ENCODE results near the gene SGO2.

The SGO2 gene

DNA sequence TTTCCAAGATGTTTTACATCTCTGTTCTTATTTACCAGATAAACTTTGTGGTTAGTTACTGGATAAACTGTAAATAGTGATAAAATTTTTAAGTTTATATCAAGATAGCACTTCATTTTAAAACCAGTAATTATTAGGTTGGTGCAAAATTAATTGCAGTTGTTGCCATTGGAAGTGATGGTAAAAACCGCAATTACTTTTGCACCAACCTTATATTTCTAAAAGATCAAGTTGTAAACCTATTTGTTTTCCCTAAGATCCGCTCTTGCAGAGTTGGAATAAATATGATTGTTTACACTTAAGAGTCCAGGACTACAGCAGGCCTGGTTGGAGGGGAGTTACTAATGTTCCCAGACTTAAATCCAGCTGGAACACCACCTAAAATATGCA lies 59.3 kb downstream of the SGO2 start:
- peak overlapping the region; percentile 57 for H3K9ac ChIP-seq (ENCODE audit: low read length)
- H3K9me3 ChIP-seq (ENCODE audit: control insufficient read depth, low read depth, low read length): no peaks in the 10 kb centered on the region
- no peak overlapping the region for H3K27ac ChIP-seq (ENCODE audit: low read length)
- peaks cover 6% of the 10 kb centered on the region for H3K4me1 ChIP-seq (ENCODE audit: control insufficient read depth, low read depth, low read length)
- peak overlapping the region; percentile 83 for H3K4me3 ChIP-seq (ENCODE audit: low read length)
- H3K36me3 ChIP-seq (ENCODE audit: control insufficient read depth, low read depth, low read length): no peaks in the 10 kb centered on the region
- H3K27me3 ChIP-seq (ENCODE audit: control insufficient read depth, insufficient read depth, low read length): peaks cover 17% of the 10 kb centered on the region

DNA sequence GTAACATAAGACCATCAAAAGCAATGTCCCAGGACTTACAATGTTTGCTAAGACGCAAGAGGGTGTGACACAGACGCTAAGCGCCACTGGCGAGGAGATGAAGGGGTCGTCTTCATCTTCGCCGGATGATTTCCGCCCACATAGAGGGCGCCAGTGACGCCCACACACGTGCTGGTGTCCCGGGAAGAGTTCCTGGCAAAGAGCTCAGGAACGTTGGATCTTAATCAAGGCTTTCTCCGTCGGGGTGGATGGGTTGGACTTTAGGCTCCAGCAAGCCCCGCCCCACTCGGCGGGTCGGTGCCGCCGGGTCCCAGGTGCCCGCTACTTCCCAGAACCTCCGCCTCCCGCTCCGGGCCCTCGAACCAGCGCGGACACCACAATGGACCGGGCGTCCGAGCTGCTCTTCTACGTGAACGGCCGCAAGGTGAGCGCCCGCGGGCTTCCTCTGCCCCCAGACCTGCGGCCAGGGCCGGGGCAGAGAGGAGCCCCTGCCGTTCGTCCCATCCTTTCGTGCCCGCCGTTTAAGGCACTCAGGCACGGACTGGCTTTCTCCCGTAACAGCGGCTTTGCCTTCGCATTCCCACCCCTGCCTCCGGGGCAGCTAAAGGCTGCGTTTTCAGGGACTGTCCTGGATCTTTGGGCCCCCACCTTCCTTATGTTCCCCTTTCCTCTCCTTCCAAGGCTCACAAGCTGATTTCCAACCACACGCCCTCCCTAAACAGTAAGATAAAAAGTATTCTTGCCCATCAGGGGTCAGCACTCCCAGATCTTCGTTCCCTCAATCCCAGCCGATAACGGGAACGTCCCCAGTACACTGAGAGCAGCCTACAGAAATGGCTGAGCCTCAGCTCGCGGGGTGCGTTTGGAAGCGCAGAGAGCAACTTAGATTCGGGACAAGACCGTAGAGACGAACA lies 60.0 kb downstream of the SGO2 start, which contains the start of gene AOX1:
Gene AOX1 (plus strand): TSS at position 285 of the 914 bp plus-strand sequence. CDS start 95 bp downstream, at position 380.
- Histone ChIP-seq H3K4me1 (ENCODE audit: control insufficient read depth, low read depth, low read length) (peaks cover 6% of the 10 kb centered on the region), H3K27ac (ENCODE audit: low read length) (no peak within 1 kb of the TSS), H3K9ac (ENCODE audit: low read length) (peak within 1 kb of the TSS; percentile 57), H3K36me3 (ENCODE audit: control insufficient read depth, low read depth, low read length) (no peaks in the 10 kb centered on the region), H3K9me3 (ENCODE audit: control insufficient read depth, low read depth, low read length) (no peaks in the 10 kb centered on the region), H3K27me3 (ENCODE audit: control insufficient read depth, insufficient read depth, low read length) (peaks cover 17% of the 10 kb centered on the region), H3K4me3 (ENCODE audit: low read length) (peak within 1 kb of the TSS; percentile 83)

DNA sequence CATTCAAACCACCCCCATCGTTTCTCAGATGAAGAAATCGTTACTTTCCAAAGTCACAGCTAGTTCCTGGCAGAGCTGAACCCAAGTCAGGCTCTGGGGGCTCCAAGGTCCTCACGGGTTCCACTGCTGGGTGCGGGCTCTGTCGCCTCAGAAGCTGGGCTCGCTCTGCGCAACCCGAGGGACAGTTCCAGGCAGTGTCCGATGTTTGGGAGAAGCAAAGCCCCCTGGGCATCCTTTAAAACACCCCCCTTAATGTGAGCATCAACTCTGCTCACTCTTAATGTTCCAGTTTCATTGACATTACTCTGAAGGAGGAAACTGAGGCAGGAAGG lies 60.6 kb downstream of the SGO2 start:
- Histone ChIP-seq H3K9ac (ENCODE audit: low read length) (peak overlapping the region; percentile 57), H3K27ac (ENCODE audit: low read length) (no peak overlapping the region), H3K4me3 (ENCODE audit: low read length) (peak overlapping the region; percentile 83)

DNA sequence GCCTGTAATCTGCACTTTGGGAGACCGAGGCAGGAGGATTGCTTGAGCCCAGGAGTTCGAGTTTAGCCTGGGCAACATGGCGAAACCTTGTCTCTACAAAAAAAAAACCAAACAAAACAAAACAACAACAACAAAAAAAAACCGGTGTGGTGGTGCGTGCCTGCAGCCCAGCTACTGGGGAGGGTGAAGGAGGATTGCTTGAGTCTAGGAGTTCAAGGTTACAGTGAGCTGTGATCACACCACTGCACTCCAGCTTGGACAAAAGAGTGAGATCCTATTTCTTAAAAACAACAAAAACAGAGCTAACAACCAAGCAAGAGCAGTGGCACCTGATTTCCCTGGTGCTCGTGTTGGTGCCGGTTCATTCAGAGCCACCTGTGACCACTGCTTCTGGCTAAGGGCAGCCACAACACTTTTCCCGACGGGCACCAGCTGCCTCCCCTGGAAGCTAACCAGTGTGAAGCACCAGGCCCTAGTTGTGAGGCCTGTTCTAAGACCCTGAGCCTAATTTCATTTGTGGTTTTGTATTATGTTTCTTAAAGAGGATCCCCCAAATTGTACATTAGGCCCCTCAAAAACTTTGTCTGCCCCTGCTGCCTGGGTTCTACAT lies 61.1 kb downstream of the SGO2 start:
- H3K9ac ChIP-seq (ENCODE audit: low read length): no peak overlapping the region
- H3K27me3 ChIP-seq (ENCODE audit: control insufficient read depth, insufficient read depth, low read length): peaks cover 17% of the 10 kb centered on the region
- H3K9me3 ChIP-seq (ENCODE audit: control insufficient read depth, low read depth, low read length): no peaks in the 10 kb centered on the region
- peak overlapping the region; percentile 83 for H3K4me3 ChIP-seq (ENCODE audit: low read length)
- H3K27ac ChIP-seq (ENCODE audit: low read length): no peak overlapping the region
- H3K4me1 ChIP-seq (ENCODE audit: control insufficient read depth, low read depth, low read length): peaks cover 6% of the 10 kb centered on the region
- H3K36me3 ChIP-seq (ENCODE audit: control insufficient read depth, low read depth, low read length): no peaks in the 10 kb centered on the region

More for the DNA sequence above, 60.6 kb downstream of the SGO2 start:
- H3K36me3 ChIP-seq (ENCODE audit: control insufficient read depth, low read depth, low read length): no peaks in the 10 kb centered on the region
- no peaks in the 10 kb centered on the region for H3K9me3 ChIP-seq (ENCODE audit: control insufficient read depth, low read depth, low read length)
- peaks cover 6% of the 10 kb centered on the region for H3K4me1 ChIP-seq (ENCODE audit: control insufficient read depth, low read depth, low read length)
- peaks cover 17% of the 10 kb centered on the region for H3K27me3 ChIP-seq (ENCODE audit: control insufficient read depth, insufficient read depth, low read length)

DNA sequence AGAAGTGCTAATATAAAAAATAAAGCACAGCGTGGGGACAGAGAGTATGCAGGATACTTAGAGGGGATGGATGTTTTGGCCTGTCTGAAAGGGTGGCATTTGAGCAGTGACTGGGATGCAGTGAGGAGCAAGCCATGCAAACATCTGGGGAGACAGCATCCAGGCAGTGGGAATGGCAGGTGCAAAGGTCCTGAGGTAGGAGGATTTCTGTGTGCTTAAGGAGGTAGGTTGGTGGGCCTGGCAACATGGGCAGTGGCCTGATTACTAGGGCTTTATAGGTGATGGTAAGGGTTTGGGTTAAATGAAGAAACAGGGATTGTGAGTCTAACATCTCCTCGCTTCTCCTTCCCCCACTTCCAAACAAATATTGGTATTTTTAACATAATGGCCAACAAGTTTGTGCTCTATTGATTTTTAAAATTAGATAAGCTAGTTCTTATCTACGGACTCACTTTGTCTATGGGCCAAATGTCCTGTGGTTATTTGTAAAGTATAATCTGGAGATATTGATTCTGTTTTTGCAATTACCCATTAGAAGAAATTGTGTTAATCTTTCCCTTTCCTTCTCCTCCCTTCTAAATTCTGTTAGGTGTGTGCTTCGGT lies 62.2 kb downstream of the SGO2 start:
- Histone ChIP-seq H3K9me3 (ENCODE audit: control insufficient read depth, low read depth, low read length) (no peaks in the 10 kb centered on the region), H3K4me1 (ENCODE audit: control insufficient read depth, low read depth, low read length) (peaks cover 6% of the 10 kb centered on the region), H3K36me3 (ENCODE audit: control insufficient read depth, low read depth, low read length) (no peaks in the 10 kb centered on the region), H3K9ac (ENCODE audit: low read length) (no peak overlapping the region), H3K4me3 (ENCODE audit: low read length) (no peak overlapping the region), H3K27ac (ENCODE audit: low read length) (no peak overlapping the region), H3K27me3 (ENCODE audit: control insufficient read depth, insufficient read depth, low read length) (peaks cover 17% of the 10 kb centered on the region)

DNA sequence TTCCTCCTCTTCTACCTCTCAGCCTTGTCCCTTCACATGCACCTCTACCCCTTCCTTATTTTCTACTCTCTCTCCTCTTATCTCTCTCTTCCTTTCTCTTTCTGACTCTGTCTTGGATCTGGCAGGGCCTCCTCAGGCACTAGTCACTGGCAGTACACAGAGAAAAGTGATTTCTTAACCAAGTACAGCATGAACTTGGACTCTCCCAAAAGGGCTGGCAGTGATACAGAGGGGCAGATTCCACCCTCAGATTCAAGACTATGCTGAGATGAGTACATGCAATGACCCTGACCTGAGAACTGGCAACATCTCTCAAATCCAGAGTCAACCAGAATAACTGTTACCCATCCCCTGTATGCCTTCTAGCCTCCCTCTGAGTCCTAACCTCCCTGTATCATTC lies 64.1 kb downstream of the SGO2 start:
- Histone ChIP-seq H3K4me1 (ENCODE audit: control insufficient read depth, low read depth, low read length) (peaks cover 5% of the 10 kb centered on the region), H3K9ac (ENCODE audit: low read length) (no peak overlapping the region), H3K36me3 (ENCODE audit: control insufficient read depth, low read depth, low read length) (no peaks in the 10 kb centered on the region), H3K27me3 (ENCODE audit: control insufficient read depth, insufficient read depth, low read length) (peaks cover 17% of the 10 kb centered on the region), H3K9me3 (ENCODE audit: control insufficient read depth, low read depth, low read length) (no peaks in the 10 kb centered on the region), H3K4me3 (ENCODE audit: low read length) (no peak overlapping the region), H3K27ac (ENCODE audit: low read length) (no peak overlapping the region)

DNA sequence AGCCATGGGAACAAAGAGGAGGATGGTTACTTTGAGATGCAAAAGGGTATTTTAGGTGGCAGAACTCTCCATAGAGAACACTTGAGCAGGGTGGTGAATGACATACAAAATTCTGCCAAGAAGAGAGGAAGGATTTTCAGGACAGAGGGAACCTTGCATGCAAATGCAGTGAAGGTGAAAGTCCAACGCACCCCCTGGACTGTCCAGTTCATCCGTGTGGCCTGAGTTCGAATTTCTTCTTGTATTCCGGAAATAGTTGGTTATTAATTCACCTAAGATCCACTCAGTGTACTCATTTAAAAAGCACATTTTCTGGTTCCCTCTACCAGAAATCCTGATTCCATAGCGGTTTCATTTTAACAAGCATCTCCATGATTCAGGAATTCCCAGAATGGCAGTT lies 65.3 kb downstream of the SGO2 start:
- Histone ChIP-seq H3K4me3 (ENCODE audit: low read length) (no peak overlapping the region), H3K27me3 (ENCODE audit: control insufficient read depth, insufficient read depth, low read length) (peaks cover 12% of the 10 kb centered on the region), H3K9ac (ENCODE audit: low read length) (no peak overlapping the region), H3K36me3 (ENCODE audit: control insufficient read depth, low read depth, low read length) (no peaks in the 10 kb centered on the region), H3K4me1 (ENCODE audit: control insufficient read depth, low read depth, low read length) (no peaks in the 10 kb centered on the region), H3K27ac (ENCODE audit: low read length) (no peak overlapping the region), H3K9me3 (ENCODE audit: control insufficient read depth, low read depth, low read length) (no peaks in the 10 kb centered on the region)

DNA sequence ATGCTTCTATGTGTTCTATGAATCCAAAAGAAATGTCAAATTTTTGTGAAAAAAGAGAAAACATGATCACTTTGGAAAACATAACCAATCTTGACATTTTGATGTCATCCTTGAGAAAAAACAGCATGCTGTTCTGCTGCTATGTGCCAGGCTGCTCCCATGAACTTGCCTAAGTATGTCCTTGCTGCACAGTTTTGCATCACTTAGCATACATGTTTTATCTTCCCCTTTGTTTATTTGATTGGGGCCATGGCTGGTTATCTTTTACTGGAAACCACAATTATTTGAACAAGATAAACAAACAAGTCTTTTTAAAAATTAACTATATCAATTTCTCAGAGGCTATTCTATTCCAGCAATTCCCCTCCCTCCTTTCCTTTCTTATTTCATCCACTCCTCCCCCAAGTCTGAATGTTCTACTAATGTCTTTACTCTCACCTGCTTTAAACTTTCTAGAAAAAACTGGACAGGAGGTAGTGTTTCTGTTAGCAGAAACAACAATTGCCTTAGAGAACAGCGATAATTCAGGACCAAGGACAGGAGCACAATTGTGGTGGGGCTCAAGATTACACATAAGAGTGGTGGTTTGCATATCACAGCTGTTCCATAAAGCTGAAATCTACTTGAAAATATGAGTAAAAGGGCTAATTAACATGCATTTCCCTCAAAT lies 66.5 kb downstream of the SGO2 start:
- Histone ChIP-seq H3K4me3 (ENCODE audit: low read length) (no peak overlapping the region), H3K4me1 (ENCODE audit: control insufficient read depth, low read depth, low read length) (no peaks in the 10 kb centered on the region), H3K27me3 (ENCODE audit: control insufficient read depth, insufficient read depth, low read length) (no peaks in the 10 kb centered on the region), H3K27ac (ENCODE audit: low read length) (no peak overlapping the region), H3K36me3 (ENCODE audit: control insufficient read depth, low read depth, low read length) (no peaks in the 10 kb centered on the region), H3K9me3 (ENCODE audit: control insufficient read depth, low read depth, low read length) (no peaks in the 10 kb centered on the region), H3K9ac (ENCODE audit: low read length) (no peak overlapping the region)

DNA sequence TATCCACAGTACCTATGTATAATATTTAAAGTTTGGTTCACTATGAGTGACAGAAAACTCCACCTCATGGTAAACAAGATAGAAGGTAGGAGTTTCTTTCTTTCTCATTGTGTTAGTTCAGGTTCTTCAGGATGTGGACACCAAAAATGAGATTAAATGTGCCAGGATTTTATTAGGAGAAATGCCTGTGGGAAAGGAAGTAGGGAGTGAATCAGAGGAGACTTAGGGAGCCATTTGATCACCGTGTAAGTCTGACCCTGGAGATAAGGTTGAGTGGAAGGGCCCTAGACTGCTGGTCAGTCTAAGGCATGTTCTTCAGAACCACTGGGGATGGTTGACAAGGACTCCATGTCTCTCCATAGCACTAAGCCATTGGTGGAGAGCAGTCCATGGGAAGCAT lies 67.9 kb downstream of the SGO2 start:
- H3K27ac ChIP-seq (ENCODE audit: low read length): no peak overlapping the region

DNA sequence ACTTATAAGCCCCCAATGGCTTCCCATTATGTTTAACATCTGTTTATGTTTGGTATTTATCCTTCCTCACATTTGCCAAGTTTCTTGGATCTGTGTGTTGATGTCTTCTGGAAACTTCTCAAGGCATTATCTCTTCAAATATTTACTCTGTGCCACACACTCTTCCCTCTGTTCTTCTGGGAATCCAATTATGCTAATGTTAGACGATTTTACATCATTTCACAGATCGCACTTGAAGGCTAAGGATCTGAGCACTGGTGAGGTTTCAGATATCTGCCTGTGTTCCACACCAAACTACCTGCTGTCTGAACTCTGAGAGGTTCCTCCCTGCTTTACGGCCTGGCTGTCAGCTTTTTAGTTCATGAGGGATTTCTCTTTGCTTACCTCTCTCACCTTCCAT lies 69.9 kb downstream of the SGO2 start:
- Histone ChIP-seq H3K27me3 (ENCODE audit: control insufficient read depth, insufficient read depth, low read length) (no peaks in the 10 kb centered on the region), H3K27ac (ENCODE audit: low read length) (no peak overlapping the region), H3K4me3 (ENCODE audit: low read length) (no peak overlapping the region), H3K4me1 (ENCODE audit: control insufficient read depth, low read depth, low read length) (no peaks in the 10 kb centered on the region), H3K9me3 (ENCODE audit: control insufficient read depth, low read depth, low read length) (no peaks in the 10 kb centered on the region), H3K9ac (ENCODE audit: low read length) (no peak overlapping the region), H3K36me3 (ENCODE audit: control insufficient read depth, low read depth, low read length) (no peaks in the 10 kb centered on the region)

More for the DNA sequence above, 67.9 kb downstream of the SGO2 start:
- no peaks in the 10 kb centered on the region for H3K36me3 ChIP-seq (ENCODE audit: control insufficient read depth, low read depth, low read length)
- no peaks in the 10 kb centered on the region for H3K27me3 ChIP-seq (ENCODE audit: control insufficient read depth, insufficient read depth, low read length)
- H3K9me3 ChIP-seq (ENCODE audit: control insufficient read depth, low read depth, low read length): no peaks in the 10 kb centered on the region
- H3K4me3 ChIP-seq (ENCODE audit: low read length): no peak overlapping the region
- no peak overlapping the region for H3K9ac ChIP-seq (ENCODE audit: low read length)
- no peaks in the 10 kb centered on the region for H3K4me1 ChIP-seq (ENCODE audit: control insufficient read depth, low read depth, low read length)

DNA sequence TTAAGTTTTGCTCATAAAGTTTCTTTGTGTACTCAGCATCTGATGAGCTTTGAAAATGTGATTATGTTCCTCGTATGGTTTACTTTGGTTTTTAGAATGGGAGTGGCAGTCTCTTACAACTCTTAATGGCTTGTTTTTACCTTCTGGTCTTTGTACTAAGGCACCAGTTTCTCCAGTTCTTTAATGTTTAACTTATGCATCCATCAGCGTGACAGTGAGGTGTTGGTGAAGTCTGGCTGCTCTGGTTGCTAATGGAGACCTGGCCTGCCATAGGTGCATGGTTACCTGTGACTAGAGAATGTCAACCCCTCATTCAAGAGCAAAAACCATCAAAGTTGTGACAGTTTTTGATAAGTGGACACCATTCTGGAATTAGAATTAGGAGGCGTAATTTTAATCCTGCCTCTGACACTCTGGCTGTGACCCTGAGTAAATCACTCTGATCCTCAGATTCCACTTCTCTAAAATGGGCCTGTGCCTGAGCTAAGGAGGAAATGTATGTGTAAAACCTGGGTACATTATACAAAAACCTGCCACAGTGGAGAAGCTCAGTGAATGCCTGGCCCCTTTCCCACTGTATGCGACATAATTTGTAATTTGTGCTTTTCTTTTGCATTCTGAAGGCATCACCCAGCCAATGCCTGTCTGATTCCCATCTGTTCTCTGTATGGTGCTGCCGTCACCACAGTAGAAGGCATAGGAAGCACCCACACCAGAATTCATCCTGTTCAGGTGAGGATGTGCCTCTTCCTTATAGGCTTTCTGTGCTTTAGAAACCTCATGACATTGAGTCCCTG lies 71.0 kb downstream of the SGO2 start:
- no peak overlapping the region for H3K4me3 ChIP-seq (ENCODE audit: low read length)
- no peaks in the 10 kb centered on the region for H3K36me3 ChIP-seq (ENCODE audit: control insufficient read depth, low read depth, low read length)
- H3K27ac ChIP-seq (ENCODE audit: low read length): no peak overlapping the region
- no peaks in the 10 kb centered on the region for H3K4me1 ChIP-seq (ENCODE audit: control insufficient read depth, low read depth, low read length)
- H3K9ac ChIP-seq (ENCODE audit: low read length): no peak overlapping the region
- H3K9me3 ChIP-seq (ENCODE audit: control insufficient read depth, low read depth, low read length): no peaks in the 10 kb centered on the region
- H3K27me3 ChIP-seq (ENCODE audit: control insufficient read depth, insufficient read depth, low read length): no peaks in the 10 kb centered on the region
